GM21447 (cell line): ENCODE measurements around the gene ANKS6.
A peak's percentile ranks its signal among the peaks of the same experiment; 100 is the strongest.

Experiments used
- ATAC-seq: cut with Tn5 transposase; IDR thresholded peaks from one replicate; pipeline ENCODE4 v1.9.1; 2021; ENCODE audit not compliant: unreplicated experiment

Gene ANKS6

GRCh38 chr9:98815391-98815951 is 19.1 kb upstream of the ANKS6 start:
- no peak for ATAC-seq

- ATAC-seq, result no peak
Observed at GRCh38 chr9:98811051-98811650, 14.8 kb upstream of the ANKS6 start.

DNA sequence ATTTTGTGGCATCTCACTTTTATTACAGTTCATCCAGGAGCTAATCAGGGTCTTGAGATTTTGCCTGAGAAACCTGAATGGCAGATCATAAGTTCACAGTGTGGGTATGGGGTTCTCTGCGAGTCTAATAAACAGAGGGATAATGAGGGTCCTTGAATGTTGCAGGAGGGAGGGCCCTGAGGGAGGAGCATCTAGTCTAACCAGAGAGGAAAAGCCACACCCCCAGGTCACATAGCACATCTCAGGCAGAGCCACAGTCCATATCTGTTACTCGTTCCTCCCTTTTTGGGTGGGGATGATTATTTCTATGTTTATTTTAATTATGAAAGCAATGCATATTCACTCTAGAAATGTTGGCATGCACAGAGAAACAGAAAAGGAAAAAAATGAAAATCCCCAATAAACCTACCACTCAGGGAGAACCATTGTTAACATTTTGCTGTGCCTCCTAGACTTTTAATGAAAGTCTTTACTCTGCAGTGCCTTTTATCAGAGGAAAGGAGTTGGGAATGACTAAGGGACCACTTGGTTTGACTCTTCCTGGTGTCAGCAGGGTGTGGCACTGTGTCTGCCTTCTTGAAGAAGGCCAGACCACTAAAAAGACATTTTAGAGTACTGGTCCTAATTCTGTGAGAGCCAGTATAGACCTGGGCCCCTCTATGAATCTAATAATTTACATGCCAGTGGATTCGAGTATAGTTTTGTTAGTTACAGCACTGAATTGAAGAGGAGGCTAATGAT is 13.9 kb upstream of the ANKS6 start:
- ATAC-seq, result no peak

DNA sequence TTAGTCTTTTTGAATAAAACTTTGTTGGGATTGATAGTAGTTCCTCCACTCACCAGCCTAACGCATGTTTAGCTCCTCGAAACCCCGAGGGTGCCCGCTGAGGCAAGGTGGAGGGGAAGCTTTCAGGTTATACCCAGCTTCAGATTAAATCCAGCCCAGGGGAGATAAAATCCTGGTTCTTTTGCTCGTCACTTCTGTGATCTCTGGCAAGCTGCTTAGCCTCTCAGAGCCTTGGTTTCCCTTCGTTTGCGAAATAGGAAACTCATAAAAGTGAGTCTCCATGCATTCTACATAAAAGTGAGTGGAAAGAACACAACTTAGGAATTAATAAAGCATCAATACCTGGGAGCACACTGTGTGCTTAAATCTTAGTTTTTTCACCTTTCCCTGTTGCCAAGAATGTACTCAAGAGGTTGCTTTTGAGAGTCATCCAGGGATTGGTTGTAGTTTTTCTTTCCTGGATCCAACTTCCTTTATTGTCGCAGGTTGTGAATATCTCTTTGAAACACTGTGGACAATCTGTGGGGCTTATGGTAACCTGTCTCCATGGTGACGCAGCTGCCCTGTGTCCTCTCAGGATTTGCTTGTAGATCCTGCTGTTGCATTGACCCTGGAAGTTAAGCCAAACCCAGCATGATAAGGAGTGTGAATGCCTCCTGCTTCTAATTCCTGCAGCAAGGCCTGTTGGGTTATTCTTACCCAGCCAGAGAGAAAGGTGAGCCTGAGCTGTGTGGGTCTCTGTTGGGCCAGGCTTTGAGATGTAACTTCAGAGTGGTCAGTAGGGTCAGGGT is 13.2 kb upstream of the ANKS6 start:
- no peak for ATAC-seq

GRCh38 chr9:98808875-98809274 is 12.5 kb upstream of the ANKS6 start:
- ATAC-seq, result no peak

DNA sequence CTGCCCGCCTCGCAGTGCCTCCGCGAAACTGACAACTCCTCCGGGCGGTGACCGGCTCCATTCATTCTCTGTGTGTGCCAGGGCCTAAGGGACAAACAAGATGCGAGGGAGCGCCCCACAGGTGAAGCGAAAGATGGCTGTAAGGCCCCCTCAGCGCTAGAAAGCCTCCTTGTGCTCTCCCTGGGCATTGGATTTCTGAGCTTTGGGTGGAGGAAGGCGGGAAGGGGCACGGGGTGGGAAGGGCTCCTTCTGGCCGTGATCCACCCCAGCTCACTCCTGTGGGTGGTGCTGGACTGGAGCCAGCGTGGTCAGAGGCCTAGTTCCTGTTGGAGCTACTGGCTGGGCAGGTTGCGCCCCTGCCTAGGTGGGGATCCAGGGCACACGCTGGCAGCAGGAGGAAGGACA is 12.1 kb upstream of the ANKS6 start:
- no peak for ATAC-seq

DNA sequence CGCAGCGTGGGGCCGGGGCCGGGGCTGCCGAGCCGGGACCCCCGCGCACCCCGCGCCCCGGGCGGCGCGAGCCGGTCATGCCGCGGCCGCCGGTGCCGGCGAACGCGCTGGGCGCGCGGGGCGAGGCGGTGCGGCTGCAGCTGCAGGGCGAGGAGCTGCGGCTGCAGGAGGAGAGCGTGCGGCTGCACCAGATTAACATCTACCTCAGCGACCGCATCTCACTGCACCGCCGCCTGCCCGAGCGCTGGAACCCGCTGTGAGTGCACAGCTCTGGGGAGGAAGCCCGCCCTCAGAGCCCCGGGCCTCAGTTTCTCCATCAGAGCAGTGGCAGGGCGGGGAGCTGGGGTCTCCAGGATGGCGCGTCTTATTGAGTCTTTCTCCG is 11.4 kb upstream of the ANKS6 start:
- ATAC-seq, result no peak

DNA sequence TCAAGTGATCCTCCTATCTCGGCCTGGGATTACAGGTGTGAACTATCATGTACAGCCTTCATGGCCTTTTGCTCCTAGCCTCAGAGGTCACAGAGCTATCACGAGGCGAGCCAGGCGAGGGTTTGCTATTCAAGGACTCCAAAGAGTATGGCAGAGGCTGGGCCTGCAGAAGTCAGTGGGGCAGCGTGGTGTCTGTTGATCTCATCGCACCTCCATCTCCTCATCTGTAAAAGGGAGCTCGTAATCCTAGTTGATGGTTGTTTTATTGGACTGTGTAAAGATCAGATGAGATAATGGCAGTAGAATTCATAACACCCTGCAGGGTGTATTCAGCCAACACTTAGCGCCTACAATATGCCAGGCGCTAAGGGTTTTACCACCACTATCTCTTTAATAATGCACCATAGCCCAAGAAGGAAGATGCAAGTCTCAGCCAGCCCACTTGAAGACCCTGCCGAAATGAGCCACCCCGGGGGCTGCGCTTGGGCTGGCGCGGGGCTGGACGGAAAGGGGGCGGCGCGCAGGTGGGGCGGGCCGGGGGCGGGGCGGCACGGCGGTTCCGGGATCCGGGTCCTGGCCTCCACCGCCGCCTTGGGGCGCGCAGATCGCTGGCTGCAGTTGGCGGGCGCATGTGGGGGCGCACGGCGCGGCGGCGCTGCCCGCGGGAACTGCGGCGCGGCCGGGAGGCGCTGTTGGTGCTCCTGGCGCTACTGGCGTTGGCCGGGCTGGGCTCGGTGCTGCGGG is 10.9 kb upstream of the ANKS6 start, which contains the start of gene GALNT12:
Gene GALNT12, plus strand, starts transcription at position 601 of the 744 bp plus-strand sequence. Its CDS starts 29 bp downstream, at position 630.
- no peak for ATAC-seq

GRCh38 chr9:98806394-98807035 is 10.2 kb upstream of the ANKS6 start:
- ATAC-seq, result no peak

DNA sequence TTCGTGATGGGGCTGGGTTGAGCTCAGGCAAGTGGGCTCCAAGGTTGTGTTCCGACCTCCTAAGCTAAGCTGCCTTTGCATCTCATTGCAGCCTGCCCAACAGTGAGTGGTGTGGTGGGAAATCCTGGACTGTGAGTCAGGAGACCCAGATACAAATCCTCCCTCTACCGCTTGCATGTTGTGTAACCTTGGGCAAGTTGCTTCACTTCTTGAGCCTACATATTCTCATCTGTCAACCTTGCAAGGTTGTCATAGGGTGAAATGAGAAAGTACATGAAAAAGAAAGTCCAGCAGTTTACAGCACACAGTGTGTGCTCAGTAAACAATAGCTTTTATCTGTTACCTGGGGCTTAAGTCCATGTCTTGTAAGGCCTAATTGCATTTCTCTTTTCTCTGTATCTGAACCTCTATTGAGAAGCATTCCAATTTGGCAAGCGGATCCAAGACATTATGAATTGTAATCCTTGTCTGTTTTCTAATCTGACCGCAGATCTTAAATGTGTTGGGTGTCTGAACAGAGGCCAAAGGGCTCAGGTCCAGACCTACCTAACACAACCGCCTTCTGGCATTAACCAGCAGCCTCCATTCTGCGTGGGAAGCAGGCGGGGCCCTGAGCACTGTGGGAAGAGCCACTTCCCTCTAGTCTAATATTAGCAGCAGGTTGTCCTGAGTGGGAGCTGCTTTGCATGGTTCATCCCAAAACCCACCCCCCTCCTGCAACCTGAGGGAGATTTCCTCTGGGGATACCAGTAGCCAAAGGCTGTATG is 9.3 kb upstream of the ANKS6 start:
- no peak for ATAC-seq

DNA sequence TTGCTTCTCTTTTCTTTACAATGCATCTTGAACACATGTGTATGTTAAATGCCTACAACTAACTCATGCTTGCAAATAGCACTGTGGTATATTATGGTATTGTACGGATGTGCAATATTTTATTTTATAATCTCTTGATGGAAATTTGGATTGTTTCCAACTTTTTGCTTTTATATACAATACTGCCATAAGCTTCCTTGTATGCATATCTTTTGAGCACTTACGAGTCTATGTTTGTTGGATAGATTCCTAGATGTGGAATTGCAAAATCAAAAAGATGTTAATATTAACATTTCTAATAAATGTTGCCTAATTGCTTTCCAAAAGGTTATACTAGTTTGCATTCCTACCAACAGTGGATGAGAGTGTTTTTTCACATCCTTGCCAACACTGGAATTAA is 7.7 kb upstream of the ANKS6 start:
- no peak for ATAC-seq

- ATAC-seq, result no peak
Observed at GRCh38 chr9:98801969-98802371, 5.6 kb upstream of the ANKS6 start.

GRCh38 chr9:98801561-98801960 is 5.2 kb upstream of the ANKS6 start:
- ATAC-seq, result no peak

DNA sequence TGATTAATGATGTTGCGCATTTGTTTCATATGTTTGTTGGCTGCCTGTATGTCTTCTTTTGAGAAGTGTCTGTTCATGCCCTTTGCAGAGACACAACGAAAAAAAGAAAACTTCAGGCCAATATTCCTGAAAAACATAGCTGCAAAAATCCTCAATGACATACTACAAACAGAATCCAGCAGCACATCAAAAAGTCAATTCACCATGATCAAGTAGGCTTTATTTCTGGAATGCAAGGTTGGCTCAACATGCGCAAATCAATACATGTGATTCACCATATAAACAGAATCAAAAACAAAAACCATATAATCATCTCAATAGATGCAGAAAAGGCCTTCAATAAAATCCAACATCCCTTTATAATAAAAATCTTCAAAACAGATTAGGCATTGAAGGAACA is 1.9 kb upstream of the ANKS6 start:
- no peak for ATAC-seq

DNA sequence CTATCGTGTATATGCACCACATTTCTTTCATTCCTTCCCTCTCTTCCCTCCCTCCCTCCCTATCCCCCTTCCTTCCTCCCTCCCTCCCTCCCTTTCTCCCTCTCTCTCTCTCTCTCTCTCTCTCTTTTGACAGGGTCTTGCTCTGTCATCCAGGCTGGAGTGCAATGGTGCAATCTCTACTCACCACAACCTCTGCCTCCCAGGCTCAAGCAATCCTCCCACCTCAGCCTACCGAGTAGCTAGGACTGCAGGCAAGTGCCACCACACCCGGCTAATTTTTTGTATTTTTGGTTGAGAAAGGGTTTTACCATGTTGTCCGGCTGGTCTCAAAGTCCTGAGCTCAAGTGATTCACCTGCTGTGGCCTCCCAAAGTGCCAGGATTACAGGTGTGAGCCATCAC is 1.1 kb upstream of the ANKS6 start:
- no peak for ATAC-seq

DNA sequence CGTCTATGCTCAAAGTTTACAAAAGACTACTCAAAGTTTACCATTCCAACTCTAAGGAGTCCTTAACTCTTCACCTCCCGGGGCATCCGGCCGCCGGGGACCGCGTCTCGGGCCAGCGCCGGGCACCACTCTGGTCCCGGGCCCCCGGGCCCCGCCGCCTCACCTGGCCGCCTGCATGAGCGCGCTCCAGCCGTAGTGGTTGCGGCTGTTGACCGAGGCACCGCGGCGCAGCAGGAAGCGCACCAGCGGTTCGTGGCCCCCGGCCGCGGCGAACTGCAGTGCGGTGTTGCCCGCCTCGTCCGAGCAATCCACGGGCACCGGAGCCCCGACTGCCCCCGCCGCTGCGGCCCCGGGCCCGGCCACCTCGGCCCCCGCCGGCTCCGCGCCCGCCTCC is 388 bp downstream of the ANKS6 start:
- peak; percentile 30 for ATAC-seq

- no peak for ATAC-seq
Observed at GRCh38 chr9:98795295-98795955, 930 bp downstream of the ANKS6 start.

DNA sequence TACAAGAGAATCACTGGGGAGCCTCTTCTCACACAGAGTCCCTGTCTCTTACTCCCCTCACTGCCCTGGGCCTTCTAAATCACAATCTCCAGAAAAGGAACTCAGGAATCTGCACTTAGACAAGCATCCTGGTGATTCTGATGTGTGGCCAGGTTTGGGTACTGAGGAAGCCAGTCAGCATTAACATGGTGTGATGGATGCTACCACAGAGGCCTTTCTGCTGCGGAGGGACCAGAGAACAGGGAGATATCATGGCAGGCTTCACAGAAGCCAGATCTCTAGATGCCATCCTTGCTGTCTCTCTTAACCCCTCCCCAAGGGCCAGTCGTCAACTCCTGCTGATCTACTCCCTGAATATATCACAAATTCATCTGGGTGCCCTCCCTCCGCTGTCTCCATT is 1.6 kb downstream of the ANKS6 start:
- no peak for ATAC-seq

GRCh38 chr9:98793031-98793430 is 3.3 kb downstream of the ANKS6 start:
- no peak for ATAC-seq
